HepG2 (cell line): Measurements from ENCODE around the gene ZBTB7B. TPM values are rescaled to one million over a fixed set of nuclear protein-coding genes. Genes with fewer than 3 reads are reported as not detected.

Experiments
- ATAC-seq: fragments of 200-7000 bp; cut with Tn5 transposase; 3 replicates; pipeline ENCODE4 v1.9.1; 2020; ENCODE audit warnings: mild to moderate bottlenecking, moderate library complexity
- BruUV-seq: library from RNA; stranded (reverse); fragments of 400-500 nt; replicated peaks from 2 replicates; lab custom pipeline; 2021; lab: Mats Ljungman, UMichigan
- CTCF ChIA-PET: fragments of 300-600 bp; formaldehyde crosslinking; extraction: SDS; loops from one replicate; lab custom pipeline; 2021; ENCODE audit warnings: low total read pairs, inconsistent platforms, low intra/inter-chr PET ratio; lab: Yijun Ruan, JAX
- POLR2A ChIA-PET: fragments of 350-600 bp; sonication (Branson Sonifier 250); formaldehyde crosslinking; loops from one replicate; lab custom pipeline; 2020; ENCODE audit warnings: antibody characterized with exemption, inconsistent platforms; lab: Yijun Ruan, JAX
- DNase-seq: peaks from one replicate; pipeline ENCODE4 v3.0.0-alpha.2; 2015; ENCODE audit warnings: low spot score
- FAIRE-seq: peaks from 3 replicates; lab custom pipeline; 2011; peaks lifted over from hg19 to GRCh38; lab: Jason Lieb, UNC
- H2AFZ ChIP-seq: one replicate; pipeline ENCODE4 v1.6.1; 2011; ENCODE audit warnings: low read length, inconsistent platforms
- H3K27ac ChIP-seq: fragments of 300-600 bp; 3 replicates; pipeline ENCODE4 v1.8.0; 2011; ENCODE audit warnings: mixed run types, mild to moderate bottlenecking, mixed read lengths, low read length, inconsistent platforms; ENCODE audit not compliant: insufficient read depth; ENCODE audit errors: extremely low read length
- H3K27me3 ChIP-seq, 2 experiments: fragments of 200-600 bp in 1 of 2; 2 replicates in 1 of 2; 3 replicates in 1 of 2; pipeline versions ENCODE4 v1.6.0 to v1.8.0; 2011; ENCODE audit warnings: low read length in 2 of 2, mild to moderate bottlenecking in 2 of 2, moderate library complexity in 2 of 2, inconsistent platforms in 1 of 2; ENCODE audit not compliant: insufficient read depth in 2 of 2, control insufficient read depth in 1 of 2
- H3K36me3 ChIP-seq, 2 experiments: fragments of 200-600 bp in 1 of 2; replicated peaks in 1 of 2; 2 replicates in 1 of 2; 3 replicates in 1 of 2; pipeline versions ENCODE4 v1.5.1 to v1.8.0; 2011; ENCODE audit warnings: low read length in 2 of 2, inconsistent platforms in 1 of 2; ENCODE audit not compliant: insufficient read depth in 2 of 2, control insufficient read depth in 1 of 2
- H3K4me1 ChIP-seq: 2 replicates; pipeline ENCODE4 v1.5.1; 2012; ENCODE audit warnings: low read length, inconsistent platforms; ENCODE audit not compliant: insufficient read depth
- H3K4me2 ChIP-seq: 2 replicates; pipeline ENCODE4 v1.6.0; 2011; ENCODE audit warnings: low read depth, low read length, inconsistent platforms
- H3K4me3 ChIP-seq, 3 experiments: fragments of 200-600 bp in 1 of 3; sonication (generic), shearing (Covaris generic) in 1 of 3; replicated peaks in 1 of 3; 2 replicates each; pipeline ENCODE4 v1.5.1; 2011 to 2016; ENCODE audit warnings: low read length in 3 of 3, inconsistent platforms in 2 of 3, low read depth in 2 of 3, mild to moderate bottlenecking in 2 of 3, control low read depth in 1 of 3, mixed read lengths in 1 of 3; ENCODE audit not compliant: insufficient read depth in 1 of 3
- H3K79me2 ChIP-seq: one replicate; pipeline ENCODE4 v1.6.1; 2011; ENCODE audit warnings: low read length, inconsistent platforms; ENCODE audit not compliant: insufficient read depth
- H3K9ac ChIP-seq: 2 replicates; pipeline ENCODE4 v1.6.0; 2011; ENCODE audit warnings: mild to moderate bottlenecking, low read depth, low read length, inconsistent platforms; ENCODE audit not compliant: insufficient read depth
- H3K9me3 ChIP-seq: 2 replicates; pipeline ENCODE4 v1.5.1; 2012; ENCODE audit warnings: mild to moderate bottlenecking, low read length
- H4K20me1 ChIP-seq: 2 replicates; pipeline ENCODE4 v1.6.0; 2011; ENCODE audit warnings: inconsistent platforms, mild to moderate bottlenecking, low read length, moderate library complexity; ENCODE audit not compliant: insufficient read depth
- ASH2L ChIP-seq: fragments of 300-600, 200-600 bp; sonication (generic); IDR thresholded peaks from 2 replicates; pipeline ENCODE4 v1.7.0; 2017; ENCODE audit warnings: low read depth, mild to moderate bottlenecking, moderate library complexity, mixed read lengths, low read length; ENCODE audit not compliant: insufficient read length
- CBX2 ChIP-seq, 2 experiments: fragments of 200-600 bp in 1 of 2; sonication (generic); formaldehyde crosslinking in 1 of 2; IDR thresholded peaks; 2 replicates each; pipeline versions ENCODE4 v1.7.0 to v1.8.1; 2018 to 2022; ENCODE audit warnings: low read depth in 2 of 2, low read length in 1 of 2, mild to moderate bottlenecking in 1 of 2, missing genetic modification reagents in 1 of 2
- CEBPG ChIP-seq: IDR thresholded peaks from 2 replicates; pipeline ENCODE4 v1.6.1; 2016
- EP300 ChIP-seq, 3 experiments: sonication (generic) in 1 of 3; formaldehyde crosslinking in 1 of 3; IDR thresholded peaks; 2 replicates each; pipeline versions ENCODE4 v1.5.1 to v1.6.1; 2011 to 2020; ENCODE audit warnings: low read depth in 2 of 3, low read length in 2 of 3, borderline replicate concordance in 1 of 3, improper control_type of control experiment in 1 of 3, mild to moderate bottlenecking in 1 of 3, missing genetic modification reagents in 1 of 3, moderate library complexity in 1 of 3
- GFI1 ChIP-seq: sonication (generic); formaldehyde crosslinking; IDR thresholded peaks from 2 replicates; pipeline ENCODE4 v1.5.0; 2020; ENCODE audit warnings: missing genetic modification reagents, mild to moderate bottlenecking, borderline replicate concordance
- JUNB ChIP-seq: sonication (generic); formaldehyde crosslinking; IDR thresholded peaks from 2 replicates; pipeline ENCODE4 v1.8.0; 2022; ENCODE audit warnings: missing genetic modification reagents, mild to moderate bottlenecking, borderline replicate concordance
- KLF9 ChIP-seq: IDR thresholded peaks from 2 replicates; pipeline ENCODE4 v1.6.1; 2016; ENCODE audit warnings: low read depth
- MEIS1 ChIP-seq: sonication (generic); formaldehyde crosslinking; IDR thresholded peaks from 2 replicates; pipeline ENCODE4 v1.9.0; 2021; ENCODE audit warnings: mild to moderate bottlenecking, missing genetic modification reagents, moderate library complexity, borderline replicate concordance
- MIER3 ChIP-seq: IDR thresholded peaks from 2 replicates; pipeline ENCODE4 v1.6.1; 2016; ENCODE audit warnings: missing compliant biosample characterization, borderline replicate concordance
- NRL ChIP-seq: sonication (generic); formaldehyde crosslinking; IDR thresholded peaks from 2 replicates; pipeline ENCODE4 v1.5.0; 2020; ENCODE audit warnings: missing genetic modification reagents, mild to moderate bottlenecking, moderate library complexity, borderline replicate concordance
- POLR2AphosphoS5 ChIP-seq: IDR thresholded peaks from 2 replicates; pipeline ENCODE4 v1.6.1; 2012; ENCODE audit warnings: low read depth, low read length
- SAP130 ChIP-seq: IDR thresholded peaks from 2 replicates; pipeline ENCODE4 v1.6.1; 2016; ENCODE audit warnings: low read depth
- SUZ12 ChIP-seq: fragments of 150-350 bp; IDR thresholded peaks from 2 replicates; pipeline ENCODE4 v1.6.1; 2014; ENCODE audit warnings: low read depth, low read length
- TOE1 ChIP-seq: sonication (generic); formaldehyde crosslinking; IDR thresholded peaks from 2 replicates; pipeline ENCODE4 v1.4.0; 2020; ENCODE audit warnings: mild to moderate bottlenecking, missing genetic modification reagents
- YEATS4 ChIP-seq: sonication (generic); formaldehyde crosslinking; IDR thresholded peaks from 2 replicates; pipeline ENCODE4 v1.4.0; 2020; ENCODE audit warnings: missing genetic modification reagents, borderline replicate concordance
- ZNF34 ChIP-seq: sonication (generic); formaldehyde crosslinking; IDR thresholded peaks from 2 replicates; pipeline ENCODE4 v1.4.0; 2020; ENCODE audit warnings: mild to moderate bottlenecking, missing genetic modification reagents, borderline replicate concordance
- ZNF501 ChIP-seq: sonication (generic); formaldehyde crosslinking; IDR thresholded peaks from 2 replicates; pipeline ENCODE4 v1.5.1; 2020; ENCODE audit warnings: mild to moderate bottlenecking, moderate library complexity, missing genetic modification reagents
- ZNF556 ChIP-seq: sonication (generic); formaldehyde crosslinking; IDR thresholded peaks from 2 replicates; pipeline ENCODE4 v1.4.0; 2020; ENCODE audit warnings: mild to moderate bottlenecking, missing genetic modification reagents, borderline replicate concordance
- ZNF577 ChIP-seq: sonication (generic); formaldehyde crosslinking; IDR thresholded peaks from 2 replicates; pipeline ENCODE4 v1.4.0; 2020; ENCODE audit warnings: mild to moderate bottlenecking, low read depth, missing genetic modification reagents, borderline replicate concordance
- ZNF704 ChIP-seq: sonication (generic); formaldehyde crosslinking; IDR thresholded peaks from 2 replicates; pipeline ENCODE4 v1.8.1; 2023; ENCODE audit warnings: mild to moderate bottlenecking, inconsistent platforms, moderate library complexity, missing genetic modification reagents, borderline replicate concordance
- ZNF816 ChIP-seq: sonication (generic); formaldehyde crosslinking; IDR thresholded peaks from 2 replicates; pipeline ENCODE4 v1.8.0; 2022; ENCODE audit warnings: missing genetic modification reagents, mild to moderate bottlenecking, borderline replicate concordance
- ZSCAN29 ChIP-seq: sonication (generic); formaldehyde crosslinking; conservative IDR thresholded peaks from 2 replicates; pipeline ENCODE4 v1.4.0; 2020; ENCODE audit warnings: mild to moderate bottlenecking, missing genetic modification reagents
- WGBS: methylation state at CpG from one replicate; pipeline ENCODE4 v1.1.6; 2017; ENCODE audit warnings: low lambda C conversion rate; 5-methylcytosine and 5-hydroxymethylcytosine counted together
- in situ Hi-C: cut with HindIII; loops from 2 replicates; pipeline ENCODE4 v1.10.0; 2017; ENCODE audit warnings: low pct_unique_long_range_greater_than_20kb; ENCODE audit not compliant: extremely low pct_ligation_motif_present
- intact Hi-C: fragments of 100-400 bp; cut with micrococcal nuclease; formaldehyde crosslinking; loops from one replicate; pipeline ENCODE4 v1.10.0; 2022; ENCODE audit not compliant: unreplicated experiment
- polyA plus RNA-seq, 8 experiments: library from polyadenylated mRNA; depleted of rRNA in 3 of 8; stranded (reverse) in 7 of 8; unstranded in 1 of 8; fragments of >200 nt; fragmentation: Illumina TruSeq in 4 of 8; extraction: Trizol in 4 of 8; gene quantifications; 2 replicates each; pipeline versions ENCODE4 v1.2.1 to v1.2.3, GENCODE V29; 2011 to 2016; ENCODE audit warnings: low read depth in 4 of 8, missing spikeins in 1 of 8, mixed read lengths in 1 of 8; ENCODE audit not compliant: insufficient read depth in 1 of 8
- total RNA-seq, 5 experiments: library from RNA; depleted of rRNA; stranded (reverse); fragments of >200 nt; fragmentation: Illumina TruSeq; extraction: Trizol; gene quantifications; 2 replicates each; pipeline ENCODE4 v1.2.3, GENCODE V29; 2016; ENCODE audit warnings: low read depth in 1 of 5

Gene ZBTB7B
- total and polyA plus RNA-seq, 2 of the 13 experiments (the other 11 are each of a cell fraction or from before 2014, with no cell fraction given): 15.5 to 17.5 TPM

GRCh38 chr1:154973344-154974101 is 29.1 kb upstream of the ZBTB7B start:
- intact Hi-C loops: loop anchor here (1.0 to 2.0 kb wide), 3 partner anchors 17 to 89 kb away; partner anchors contain the start of genes EFNA4 and PBXIP1
- peak overlapping the region; percentile 100 for H3K4me2 ChIP-seq
- no peak for TF ChIP-seq ZNF577
- peak; percentile 61 for TF ChIP-seq ASH2L
- peak in 1 of 2 experiments; percentile 29; a peak in 1 of 4 replicates for TF ChIP-seq EP300 (IDR thresholded peaks at IDR 0.05; ENCODE audit: low read depth in 2 of 2, low read length in 2 of 2)
- TF ChIP-seq EP300 (CRISPR knock-in tag; IDR thresholded peaks at IDR 0.05; ENCODE audit: borderline replicate concordance): no peak
- TF ChIP-seq CBX2 (IDR thresholded peaks at IDR 0.05; ENCODE audit: low read depth, low read length): no peak
- no peak for TF ChIP-seq CBX2 (CRISPR knock-in tag; IDR thresholded peaks at IDR 0.05; ENCODE audit: low read depth)
- peak; percentile 78 for TF ChIP-seq ZNF816
- peak; percentile 18; the same call in 1 of the 2 replicates for TF ChIP-seq MIER3 (CRISPR knock-in tag)
- no peak for TF ChIP-seq SUZ12
- peak; percentile 90 for TF ChIP-seq ZSCAN29
- TF ChIP-seq TOE1 (CRISPR knock-in tag): 0 out of 2 replicates have a peak, but pooled peaks have one; percentile 17
- peak; percentile 98 for TF ChIP-seq KLF9 (CRISPR knock-in tag)
- TF ChIP-seq CEBPG (CRISPR knock-in tag): 0 out of 2 replicates have a peak, but pooled peaks have one; percentile 2
- 0 out of 2 replicates have a peak, but pooled peaks have one; percentile 7 for TF ChIP-seq GFI1
- peak; percentile 98 for TF ChIP-seq POLR2AphosphoS5
- TF ChIP-seq JUNB (CRISPR knock-in tag): no peak
- TF ChIP-seq YEATS4 (CRISPR knock-in tag): peak; percentile 18; the same call in 1 of the 2 replicates
- no peak; the same call in 1 of the 2 replicates for TF ChIP-seq MEIS1 (CRISPR knock-in tag)
- TF ChIP-seq NRL (CRISPR knock-in tag): no peak
- TF ChIP-seq ZNF704 (CRISPR knock-in tag): no peak
- peak; percentile 84 for TF ChIP-seq SAP130
- TF ChIP-seq ZNF501: peak; percentile 11; the same call in 1 of the 2 replicates
- TF ChIP-seq ZNF34 (CRISPR knock-in tag): 0 out of 2 replicates have a peak, but pooled peaks have one; percentile 57
- TF ChIP-seq ZNF556 (CRISPR knock-in tag): no peak

More at GRCh38 chr1:154973344-154974101, 29.1 kb upstream of the ZBTB7B start:
- 2% methylated on average over 37 of the region's 37 CpGs for WGBS
- Histone ChIP-seq H3K4me3 (peak overlapping the region; percentile 65 to 84 (median 70)), H3K9ac (peak overlapping the region; percentile 98), H3K36me3 (peaks cover 0 to 16% of the 10 kb centered on the region in 2 experiments), H3K27ac (peak overlapping the region; percentile 100), H4K20me1 (no peaks in the 10 kb centered on the region), H3K79me2 (peaks cover 69% of the 10 kb centered on the region), H3K27me3 (no peaks in the 10 kb centered on the region; a peak in 1 of 5 replicates), H3K4me1 (peaks cover 69% of the 10 kb centered on the region), H2AFZ (no peak overlapping the region), H3K9me3 (no peaks in the 10 kb centered on the region)
- ChIA-PET POLR2A (interaction anchor here (0.7 to 6.6 kb wide), 21 partner anchors 11 to 753 kb away, joined by 3 to 148 read pairs (median 11); partner anchors contain the start of genes ADAM15, FLAD1, LENEP and PBXIP1), CTCF (interaction anchor here (1.0 kb wide), 1 partner anchor 11 kb away, joined by 3 read pairs; no protein-coding TSS in a partner anchor)
- in situ Hi-C loops: no loop called here
- peak; percentile 12 for ATAC-seq
- BruUV-seq: no TSS peak
- DNase-seq: peak; percentile 99
- peak; percentile 95 for FAIRE-seq
